WTC11 (cell line): ENCODE results near the gene PTPRH. TPM values are rescaled to one million over a fixed set of nuclear protein-coding genes. Genes with fewer than 3 reads are reported as not detected.

Source experiments
- AR ChIP-seq: fragments of 250-450 bp; sonication (Bioruptor Pico); IDR thresholded peaks from 2 replicates; pipeline ENCODE4 v1.9.0; 2021; ENCODE audit warnings: mild to moderate bottlenecking
- ATF3 ChIP-seq: sonication (generic); formaldehyde crosslinking; conservative IDR thresholded peaks from 2 replicates; pipeline ENCODE4 v1.8.1; 2022; ENCODE audit warnings: mild to moderate bottlenecking, missing genetic modification reagents
- E2F1 ChIP-seq: sonication (generic); formaldehyde crosslinking; IDR thresholded peaks from 2 replicates; pipeline ENCODE4 v1.8.0; 2022; ENCODE audit warnings: mild to moderate bottlenecking, missing genetic modification reagents
- ELF4 ChIP-seq: sonication (generic); formaldehyde crosslinking; IDR thresholded peaks from 2 replicates; pipeline ENCODE4 v1.8.1; 2022; ENCODE audit warnings: low read depth, mild to moderate bottlenecking, moderate library complexity, missing genetic modification reagents
- EMX1 ChIP-seq: fragments of 250-450 bp; sonication (Bioruptor Pico); IDR thresholded peaks from 2 replicates; pipeline ENCODE4 v1.8.0; 2021; ENCODE audit warnings: mild to moderate bottlenecking
- GRHL2 ChIP-seq: fragments of 250-450 bp; sonication (Bioruptor Pico); IDR thresholded peaks from 2 replicates; pipeline ENCODE4 v1.8.0; 2022; ENCODE audit warnings: mild to moderate bottlenecking, moderate library complexity; ENCODE audit not compliant: insufficient replicate concordance, severe bottlenecking
- GTF2I ChIP-seq: fragments of 250-450 bp; sonication (Bioruptor Pico); conservative IDR thresholded peaks from 2 replicates; pipeline ENCODE4 v1.4.0; 2021; ENCODE audit warnings: mild to moderate bottlenecking
- HMGA2 ChIP-seq: fragments of 250-450 bp; sonication (Bioruptor Pico); IDR thresholded peaks from 2 replicates; pipeline ENCODE4 v1.4.0; 2021; ENCODE audit warnings: mild to moderate bottlenecking, moderate library complexity
- HMGXB4 ChIP-seq: sonication (generic); formaldehyde crosslinking; IDR thresholded peaks from 2 replicates; pipeline ENCODE4 v1.8.1; 2023; ENCODE audit warnings: mild to moderate bottlenecking, moderate library complexity, missing genetic modification reagents
- IRF2 ChIP-seq: sonication (generic); formaldehyde crosslinking; IDR thresholded peaks from 2 replicates; pipeline ENCODE4 v1.8.0; 2022; ENCODE audit warnings: low read depth, missing genetic modification reagents, borderline replicate concordance
- MAX ChIP-seq: sonication (generic); formaldehyde crosslinking; IDR thresholded peaks from 2 replicates; pipeline ENCODE4 v1.8.0; 2022; ENCODE audit warnings: mild to moderate bottlenecking, missing genetic modification reagents
- MXD4 ChIP-seq: fragments of 250-450 bp; sonication (Bioruptor Pico); IDR thresholded peaks from 2 replicates; pipeline ENCODE4 v1.8.0; 2021; ENCODE audit warnings: mild to moderate bottlenecking, moderate library complexity, borderline replicate concordance
- NR1H2 ChIP-seq: sonication (generic); formaldehyde crosslinking; IDR thresholded peaks from 2 replicates; pipeline ENCODE4 v1.9.0; 2021; ENCODE audit warnings: mild to moderate bottlenecking, moderate library complexity, missing genetic modification reagents
- NR2C2 ChIP-seq: sonication (generic); formaldehyde crosslinking; IDR thresholded peaks from 2 replicates; pipeline ENCODE4 v1.8.0; 2022; ENCODE audit warnings: mild to moderate bottlenecking, missing genetic modification reagents
- OVOL2 ChIP-seq: fragments of 250-450 bp; sonication (Bioruptor Pico); IDR thresholded peaks from 2 replicates; pipeline ENCODE4 v1.9.0; 2021; ENCODE audit warnings: mild to moderate bottlenecking, borderline replicate concordance
- RELA ChIP-seq: sonication (generic); formaldehyde crosslinking; IDR thresholded peaks from 2 replicates; pipeline ENCODE4 v1.8.1; 2022; ENCODE audit warnings: missing genetic modification reagents, mild to moderate bottlenecking, borderline replicate concordance
- SMAD4 ChIP-seq: sonication (generic); formaldehyde crosslinking; IDR thresholded peaks from 2 replicates; pipeline ENCODE4 v1.8.0; 2022; ENCODE audit warnings: mild to moderate bottlenecking, missing genetic modification reagents
- TEAD4 ChIP-seq: sonication (generic); formaldehyde crosslinking; IDR thresholded peaks from 2 replicates; pipeline ENCODE4 v1.8.0; 2022; ENCODE audit warnings: mild to moderate bottlenecking, missing genetic modification reagents
- USF2 ChIP-seq: sonication (generic); formaldehyde crosslinking; IDR thresholded peaks from 2 replicates; pipeline ENCODE4 v1.8.1; 2023; ENCODE audit warnings: mild to moderate bottlenecking, missing genetic modification reagents, moderate library complexity
- ZBTB21 ChIP-seq: sonication (generic); formaldehyde crosslinking; IDR thresholded peaks from 2 replicates; pipeline ENCODE4 v1.8.1; 2023; ENCODE audit warnings: mild to moderate bottlenecking, missing genetic modification reagents, borderline replicate concordance
- ZBTB43 ChIP-seq: sonication (generic); formaldehyde crosslinking; IDR thresholded peaks from 2 replicates; pipeline ENCODE4 v1.8.1; 2023; ENCODE audit warnings: mild to moderate bottlenecking, missing genetic modification reagents
- ZNF396 ChIP-seq: fragments of 250-450 bp; sonication (Bioruptor Pico); IDR thresholded peaks from 2 replicates; pipeline ENCODE4 v1.8.0; 2021; ENCODE audit warnings: mild to moderate bottlenecking, moderate library complexity, borderline replicate concordance
- ZNF532 ChIP-seq: fragments of 250-450 bp; sonication (Bioruptor Pico); IDR thresholded peaks from 2 replicates; pipeline ENCODE4 v1.9.0; 2021; ENCODE audit warnings: mild to moderate bottlenecking, borderline replicate concordance
- ZNF671 ChIP-seq: fragments of 250-450 bp; sonication (Bioruptor Pico); IDR thresholded peaks from 2 replicates; pipeline ENCODE4 v1.8.0; 2021; ENCODE audit warnings: mild to moderate bottlenecking
- total RNA-seq: library from RNA; stranded (reverse); gene quantifications from 3 replicates; pipeline ENCODE4 v1.2.3, GENCODE V29; 2021

Gene PTPRH
- total RNA-seq, 1 experiment from 2014 or later, result 0.63 TPM

GRCh38 chr19:55179606-55180484 is 29.5 kb downstream of the PTPRH start, which contains the start of gene SYT5 (continued):
- TF ChIP-seq HMGXB4 (CRISPR knock-in tag), result no peak
- peak; percentile 69; the same call in 1 of the 2 replicates for TF ChIP-seq ELF4 (CRISPR knock-in tag)
- peak; percentile 84 for TF ChIP-seq RELA
- peak; percentile 94 for TF ChIP-seq MAX (CRISPR knock-in tag)
- no peak for TF ChIP-seq NR2C2 (CRISPR knock-in tag)
- TF ChIP-seq ZBTB21 (CRISPR knock-in tag), result no peak
- no peak for TF ChIP-seq GRHL2 (CRISPR knock-in tag)
- TF ChIP-seq ZNF671 (CRISPR knock-in tag), result no peak
- peak; percentile 70; the same call in 1 of the 2 replicates for TF ChIP-seq SMAD4 (CRISPR knock-in tag)
- TF ChIP-seq IRF2, result peak; percentile 87; the same call in 1 of the 2 replicates
- TF ChIP-seq ZNF396 (CRISPR knock-in tag), result no peak
- peak; percentile 65; the same call in 1 of the 2 replicates for TF ChIP-seq NR1H2 (CRISPR knock-in tag)
- peak; percentile 84 for TF ChIP-seq USF2
- TF ChIP-seq ZBTB43, result peak; percentile 94
- no peak for TF ChIP-seq EMX1
- TF ChIP-seq OVOL2, result no peak
- TF ChIP-seq E2F1, result 0 out of 2 replicates have a peak, but pooled peaks have one; percentile 11
- TF ChIP-seq GTF2I, result no peak
- TF ChIP-seq ATF3 (CRISPR knock-in tag), result no peak
- no peak for TF ChIP-seq ZNF532 (CRISPR knock-in tag)
- no peak for TF ChIP-seq MXD4 (CRISPR knock-in tag)
- no peak for TF ChIP-seq AR
- TF ChIP-seq TEAD4 (CRISPR knock-in tag), result peak; percentile 65; the same call in 1 of the 2 replicates
- no peak for TF ChIP-seq HMGA2
